ENCODE measurements around the gene NOS1AP.

The NOS1AP gene

GRCh38 chr1:162294015-162294414 is 224.5 kb downstream of the NOS1AP start:
- DNase-seq (ENCODE audit: low read depth, low spot score), result no peak

- no peak for DNase-seq (ENCODE audit: low read depth, low spot score)
Observed at GRCh38 chr1:162297208-162297607, 227.7 kb downstream of the NOS1AP start.

DNA sequence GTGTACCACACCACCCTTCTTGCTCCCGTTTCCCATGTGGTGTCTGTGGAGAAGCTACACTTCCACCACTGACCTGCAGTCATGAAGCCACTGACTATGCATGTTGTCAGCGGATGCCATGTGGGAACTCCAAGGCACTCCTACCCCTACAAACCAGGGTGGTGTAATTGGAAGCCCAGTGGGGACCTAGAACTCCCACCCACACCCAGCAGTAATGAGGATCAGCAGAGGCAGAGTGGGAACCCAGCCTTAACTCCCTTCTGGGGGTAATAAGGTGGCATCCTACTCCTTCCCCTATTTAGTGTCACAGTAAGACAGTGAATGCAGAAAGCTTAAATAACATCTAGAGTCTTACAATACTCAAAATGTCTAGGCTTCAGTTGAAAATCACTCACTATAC is 228.8 kb downstream of the NOS1AP start:
- DNase-seq (ENCODE audit: low read depth, low spot score), result no peak

GRCh38 chr1:162299018-162299417 is 229.5 kb downstream of the NOS1AP start:
- no peak for DNase-seq (ENCODE audit: low read depth, low spot score)

- no peak for DNase-seq (ENCODE audit: low read depth, low spot score)
Observed at GRCh38 chr1:162300057-162300917, 230.8 kb downstream of the NOS1AP start.

DNA sequence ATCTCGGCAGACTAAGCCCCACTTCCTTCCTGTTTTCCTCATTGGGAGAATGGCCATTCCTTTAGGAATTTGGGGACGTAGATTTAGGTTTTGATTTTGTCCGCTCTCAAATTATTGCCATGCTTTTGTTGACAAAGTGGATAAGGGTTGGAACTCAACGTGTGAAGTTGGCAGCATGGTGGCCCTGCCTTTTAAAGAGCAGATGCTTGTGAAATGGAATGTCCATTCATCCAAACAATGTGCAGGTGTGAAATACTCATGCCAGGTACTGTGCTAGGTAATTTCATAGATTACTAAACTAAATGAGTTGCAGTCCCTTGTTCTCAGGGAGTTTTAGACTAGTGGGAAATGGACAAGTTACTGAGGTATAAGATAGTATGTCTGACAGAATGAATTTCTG is 232.2 kb downstream of the NOS1AP start:
- DNase-seq (ENCODE audit: low read depth, low spot score), result no peak

- DNase-seq (ENCODE audit: low read depth, low spot score), result no peak
Observed at GRCh38 chr1:162302306-162303003, 233.0 kb downstream of the NOS1AP start.

- no peak for DNase-seq (ENCODE audit: low read depth, low spot score)
Observed at GRCh38 chr1:162303004-162303344, 233.5 kb downstream of the NOS1AP start.

DNA sequence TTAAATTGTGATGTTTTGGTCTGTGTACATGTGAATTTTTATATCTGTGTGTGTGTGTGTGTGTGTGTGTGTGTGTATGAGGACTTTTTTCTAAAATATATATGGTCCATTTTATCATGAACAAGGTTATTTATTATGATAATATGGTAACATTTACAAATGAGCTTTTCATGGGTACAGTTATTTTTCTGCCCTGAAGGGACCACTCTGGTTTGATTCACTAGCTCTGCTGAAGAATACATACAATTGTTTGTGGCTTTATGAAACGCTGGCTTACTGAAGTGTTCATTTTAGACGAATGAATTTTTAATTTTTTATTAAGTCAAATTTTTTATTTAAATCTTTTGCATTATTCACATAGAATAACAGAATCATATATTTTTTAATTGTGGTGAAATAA is 235.2 kb downstream of the NOS1AP start:
- DNase-seq (ENCODE audit: low read depth, low spot score), result no peak

GRCh38 chr1:162305969-162306368 is 236.5 kb downstream of the NOS1AP start:
- DNase-seq (ENCODE audit: low read depth, low spot score), result no peak

GRCh38 chr1:162310337-162310736 is 240.8 kb downstream of the NOS1AP start:
- no peak for DNase-seq (ENCODE audit: low read depth, low spot score)

DNA sequence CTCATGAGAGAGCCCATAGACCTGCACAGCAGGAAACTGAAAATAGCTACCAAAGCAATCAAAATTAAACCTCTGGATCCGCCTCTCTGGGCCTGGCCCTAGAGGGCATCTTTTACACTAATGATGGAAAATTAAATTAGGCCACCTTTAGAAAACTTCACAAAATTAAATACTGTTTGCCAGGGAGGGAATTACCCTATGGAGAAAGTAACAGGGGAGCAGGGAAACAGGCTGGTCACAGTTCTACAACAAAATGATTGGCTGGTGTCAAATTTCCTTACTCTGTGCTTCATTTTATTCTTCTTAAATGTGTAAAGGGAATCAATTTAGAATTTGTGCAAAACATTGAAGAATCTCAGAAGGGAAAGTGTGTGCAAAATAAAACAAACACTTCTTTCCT is 244.7 kb downstream of the NOS1AP start:
- no peak for DNase-seq (ENCODE audit: low read depth, low spot score)

GRCh38 chr1:162315673-162316072 is 246.2 kb downstream of the NOS1AP start:
- no peak for DNase-seq (ENCODE audit: low read depth, low spot score)

DNA sequence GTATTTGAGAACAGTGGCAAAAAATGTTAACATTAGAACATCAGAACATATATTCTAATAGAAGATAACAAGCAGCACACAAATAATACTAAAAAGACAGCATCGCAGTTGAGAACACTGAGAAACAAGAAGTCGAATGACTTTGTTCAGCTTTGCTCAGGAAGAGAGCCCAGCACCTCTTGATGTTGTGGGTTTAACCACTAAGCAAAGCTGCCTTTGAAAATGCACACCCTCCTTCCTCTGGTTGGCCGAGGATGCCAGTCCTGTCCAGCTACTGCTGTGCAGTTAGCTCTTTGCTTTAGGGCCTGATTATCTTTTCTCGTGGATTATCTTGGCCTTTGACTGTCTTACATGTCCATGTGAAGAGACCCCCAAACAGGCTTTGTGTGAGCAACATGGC is 246.7 kb downstream of the NOS1AP start:
- DNase-seq (ENCODE audit: low read depth, low spot score), result no peak

GRCh38 chr1:162317621-162318020 is 248.1 kb downstream of the NOS1AP start:
- no peak for DNase-seq (ENCODE audit: low read depth, low spot score)

DNA sequence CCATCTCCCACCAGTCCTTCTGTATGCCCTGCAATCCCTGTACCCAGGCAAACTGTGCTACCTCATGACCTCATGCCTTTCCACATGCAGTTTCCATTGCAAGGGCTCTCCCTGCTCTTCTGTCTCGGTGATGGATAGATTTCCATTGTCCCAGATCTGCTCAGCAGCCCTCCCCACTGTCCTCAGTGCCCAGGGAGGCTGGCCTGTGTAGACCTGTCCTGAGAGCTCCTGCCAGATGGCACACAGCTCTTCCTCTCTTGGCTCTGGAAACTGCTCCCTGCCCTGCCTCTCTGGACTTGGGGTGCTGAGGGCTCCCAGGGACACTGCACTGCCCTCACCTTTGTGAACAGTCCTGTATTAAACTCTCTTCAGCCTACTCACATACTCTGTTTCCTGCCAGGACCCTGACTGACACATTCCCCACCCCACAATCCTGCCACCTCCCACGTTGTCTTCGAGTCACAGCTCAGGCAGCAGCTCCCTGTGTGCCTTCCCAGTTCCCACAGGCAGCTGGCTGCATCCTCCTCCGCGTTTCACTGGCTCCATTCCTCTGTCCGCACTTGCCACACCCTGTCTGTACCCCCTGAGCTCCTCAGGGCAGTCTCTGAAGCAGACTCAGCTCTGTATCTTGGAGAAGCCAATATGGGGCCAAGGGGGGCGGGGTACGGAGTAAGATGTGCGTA is 250.1 kb downstream of the NOS1AP start:
- DNase-seq (ENCODE audit: low read depth, low spot score), result no peak

DNA sequence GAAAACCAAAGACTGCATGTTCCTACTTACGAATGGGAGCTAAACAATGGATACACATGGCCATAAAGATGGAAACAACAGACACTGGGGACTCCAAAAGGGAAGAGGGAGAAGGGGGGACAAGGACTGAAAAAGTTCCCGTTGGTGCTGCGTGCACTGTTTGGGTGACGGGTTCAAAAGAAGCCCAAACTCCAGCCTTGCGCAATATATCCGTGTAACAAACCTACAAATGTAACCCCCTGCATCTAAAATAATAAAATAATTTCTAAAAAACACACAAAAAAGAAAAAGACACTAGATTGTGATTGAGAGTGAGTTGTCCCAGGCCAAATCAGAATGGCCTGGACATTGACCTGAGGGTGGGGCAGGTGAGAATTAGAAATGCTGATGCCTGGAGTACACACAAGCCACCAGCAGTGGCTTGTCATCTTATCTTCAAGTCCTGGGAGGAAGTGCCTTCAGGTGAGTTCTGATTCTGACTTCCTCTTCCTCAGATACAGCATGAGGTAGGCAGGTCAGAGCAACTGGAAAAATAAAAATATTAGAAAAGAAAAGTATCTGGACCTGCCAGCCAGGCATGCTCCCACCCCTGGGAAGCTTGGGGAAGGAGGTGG is 252.4 kb downstream of the NOS1AP start:
- no peak for DNase-seq (ENCODE audit: low read depth, low spot score)

GRCh38 chr1:162323023-162323422 is 253.5 kb downstream of the NOS1AP start:
- no peak for DNase-seq (ENCODE audit: low read depth, low spot score)

- DNase-seq (ENCODE audit: low read depth, low spot score), result no peak
Observed at GRCh38 chr1:162324396-162324795, 254.9 kb downstream of the NOS1AP start.

DNA sequence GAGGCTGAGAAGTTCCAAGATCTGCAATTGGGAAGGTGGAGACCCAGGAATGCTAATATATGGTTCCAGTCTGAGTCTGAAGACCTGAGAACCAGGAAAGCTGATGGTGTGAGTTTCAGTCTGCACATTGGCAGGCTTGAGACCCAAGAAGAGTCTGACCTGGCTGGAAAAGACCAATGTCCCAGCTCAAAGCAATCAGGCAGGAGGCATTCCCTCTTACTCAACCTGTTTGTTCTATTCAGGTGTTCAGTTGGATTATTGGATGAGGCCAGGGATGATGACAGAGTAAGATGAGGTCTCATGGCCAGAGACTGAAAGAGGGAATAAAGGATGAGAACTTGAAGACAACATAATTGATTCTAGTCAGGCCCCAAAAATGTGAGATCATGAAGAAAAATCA is 257.1 kb downstream of the NOS1AP start:
- no peak for DNase-seq (ENCODE audit: low read depth, low spot score)

DNA sequence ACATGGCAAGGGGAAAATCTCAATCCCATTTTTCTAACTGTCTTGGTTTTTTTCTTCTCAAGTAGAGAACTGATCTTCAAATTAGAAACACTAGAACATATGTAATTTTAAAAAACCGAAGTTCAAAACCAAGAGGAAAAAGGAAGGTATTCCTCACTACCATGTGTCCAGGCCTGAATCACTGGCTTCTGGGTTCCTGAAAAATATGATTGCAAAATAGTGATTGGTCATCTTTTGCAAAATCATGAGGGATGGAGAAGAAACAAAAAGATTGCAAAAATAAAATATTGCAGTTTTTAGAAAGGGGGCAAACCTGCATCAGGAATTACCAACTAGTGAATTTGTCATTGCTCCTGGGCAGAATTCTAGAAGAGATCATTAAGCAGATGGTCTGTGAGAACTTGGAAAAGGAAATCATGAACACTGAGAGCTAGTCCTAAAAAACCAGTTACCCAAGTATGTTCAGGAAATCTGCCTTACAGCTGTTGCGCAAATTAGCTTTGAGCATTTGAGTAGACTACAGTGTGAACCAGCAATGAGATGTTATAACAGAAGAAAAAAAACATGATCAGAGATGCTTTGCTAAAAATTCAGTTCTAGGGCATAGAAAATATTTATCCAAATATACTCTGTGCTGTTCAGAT is 257.8 kb downstream of the NOS1AP start:
- no peak for DNase-seq (ENCODE audit: low read depth, low spot score)

DNA sequence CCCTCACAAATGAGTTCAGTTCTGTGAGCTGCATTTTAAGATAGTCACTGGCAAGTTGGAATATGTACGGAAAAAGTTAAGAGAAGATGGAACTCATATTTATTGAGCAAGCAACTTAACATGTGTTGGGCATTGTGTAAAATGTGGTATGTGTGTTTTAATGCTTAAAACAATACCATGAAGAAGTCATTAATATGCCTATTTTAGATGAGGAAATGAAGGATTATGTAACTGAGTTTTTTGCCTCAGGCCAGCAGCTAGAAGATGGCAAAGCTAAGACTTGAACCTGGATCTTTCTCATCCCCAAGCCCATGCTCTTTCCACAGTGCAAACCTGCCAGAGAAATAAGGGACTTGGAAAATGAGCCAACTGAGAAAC is 258.3 kb downstream of the NOS1AP start:
- no peak for DNase-seq (ENCODE audit: low read depth, low spot score)

All from brain pericyte (primary cell).